Uterus (tissue), 2 donors: ENCODE results near the gene KLK7.
A peak's percentile ranks its signal among the peaks of the same experiment; 100 is the strongest.

Experiments
- CTCF ChIP-seq, 4 experiments: fragments of 200-600 bp in 2 of 4; fragments of 450-650 bp in 2 of 4; sonication (generic) in 2 of 4; IDR thresholded peaks; one replicate each; pipeline ENCODE4 v1.5.1; 2016 to 2019; ENCODE audit warnings: antibody characterized with exemption in 4 of 4, mild to moderate bottlenecking in 2 of 4, moderate library complexity in 1 of 4
- POLR2A ChIP-seq, 2 donors: fragments of 450-650 bp; IDR thresholded peaks; one replicate each; pipeline ENCODE4 v1.6.1; 2016; ENCODE audit warnings: antibody characterized with exemption in 2 of 2, mild to moderate bottlenecking in 1 of 2, moderate library complexity in 1 of 2

GRCh38 chr19:51002542-51003311 lies 19.0 kb upstream of the KLK7 start:
- TF ChIP-seq CTCF (IDR thresholded peaks at IDR 0.05) (no peak), POLR2A (IDR thresholded peaks at IDR 0.05) (peak in 1 of 2 donors; percentile 19)
